NCI-H2171 (cell line): ENCODE measurements around the gene CEP57L1.
"Not testable (repeated sequence)": the region's sequence is repeated elsewhere in the genome, so short reads cannot be mapped to it uniquely, and the experiment has no call there.

ENCODE experiments used
- DNase-seq: peaks from one replicate; lab custom pipeline; 2025; lab: John Stamatoyannopoulos, UW

CEP57L1 gene

DNA sequence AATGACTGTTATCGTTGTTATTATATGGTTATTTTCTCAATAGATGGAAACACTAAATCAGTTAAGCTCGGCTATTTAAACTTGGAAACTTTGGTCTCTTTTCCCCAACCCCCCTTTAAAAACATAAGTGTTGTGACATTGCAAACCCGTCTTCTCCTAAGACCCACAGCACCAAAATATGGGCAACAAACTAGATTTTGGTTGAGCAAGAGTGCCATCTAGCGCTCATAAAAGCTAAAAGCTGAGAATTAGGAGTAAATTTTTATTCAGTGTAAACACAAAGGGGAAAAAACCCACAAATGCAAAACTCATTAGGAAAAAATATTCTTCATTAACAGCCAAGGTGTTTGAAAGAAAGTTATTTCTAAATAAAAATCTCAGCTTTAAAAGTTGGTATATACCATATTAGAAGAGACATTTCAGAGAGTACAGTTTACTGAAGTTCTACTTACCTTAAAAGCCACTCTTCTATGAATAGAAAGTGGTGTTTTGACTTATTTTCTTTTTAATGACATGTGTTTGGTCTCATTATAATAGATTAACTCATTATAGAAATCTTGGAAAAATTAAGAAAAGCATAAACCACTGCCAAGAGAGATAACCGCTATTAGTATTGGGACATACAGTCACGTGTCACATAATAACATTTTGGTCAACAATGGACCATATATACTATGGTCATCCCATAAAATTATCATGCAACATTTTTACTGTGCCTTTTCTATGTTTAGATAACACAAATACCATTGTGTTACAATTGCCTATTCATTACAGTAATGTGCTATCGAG is 21.8 kb upstream of the CEP57L1 start:
- DNase-seq = peak; percentile 55

DNA sequence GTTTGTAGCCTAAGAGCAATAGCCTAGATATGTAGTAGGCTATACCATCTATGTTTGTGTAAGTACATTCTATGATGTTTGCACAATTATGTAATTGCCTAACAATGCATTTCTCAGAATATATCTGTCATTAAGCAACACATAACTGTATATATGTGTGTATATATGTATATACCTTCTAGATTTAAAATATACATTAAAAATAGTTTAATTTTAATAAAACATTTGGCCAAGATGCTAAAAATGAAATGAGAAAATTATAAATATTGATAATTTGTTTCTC is 21.2 kb upstream of the CEP57L1 start:
- DNase-seq = no peak

- no peak for DNase-seq
Measured at GRCh38 chr6:109075934-109076333, 19.4 kb upstream of the CEP57L1 start.

- DNase-seq = no peak
Measured at GRCh38 chr6:109076377-109076776, 18.9 kb upstream of the CEP57L1 start.

DNA sequence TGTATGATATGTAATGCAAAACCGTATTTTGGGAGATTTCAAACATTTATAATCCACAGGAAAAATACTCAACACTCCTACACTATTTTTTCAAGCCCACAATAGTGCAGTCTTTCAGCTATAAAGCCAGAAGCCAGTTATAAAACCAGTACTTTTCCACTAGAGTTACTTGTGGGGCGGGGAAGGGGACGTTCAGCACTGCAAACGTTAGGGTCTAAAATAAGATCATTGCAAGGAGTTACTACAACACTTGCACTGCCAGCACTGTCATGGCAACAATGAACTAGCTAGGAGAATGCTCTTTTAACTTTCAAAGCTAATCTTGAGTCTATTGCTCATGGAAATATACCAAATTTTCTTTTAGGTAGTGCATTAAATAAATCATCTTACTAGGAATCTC is 15.3 kb upstream of the CEP57L1 start:
- DNase-seq = no peak

GRCh38 chr6:109081026-109081425 is 14.3 kb upstream of the CEP57L1 start:
- no peak for DNase-seq

DNA sequence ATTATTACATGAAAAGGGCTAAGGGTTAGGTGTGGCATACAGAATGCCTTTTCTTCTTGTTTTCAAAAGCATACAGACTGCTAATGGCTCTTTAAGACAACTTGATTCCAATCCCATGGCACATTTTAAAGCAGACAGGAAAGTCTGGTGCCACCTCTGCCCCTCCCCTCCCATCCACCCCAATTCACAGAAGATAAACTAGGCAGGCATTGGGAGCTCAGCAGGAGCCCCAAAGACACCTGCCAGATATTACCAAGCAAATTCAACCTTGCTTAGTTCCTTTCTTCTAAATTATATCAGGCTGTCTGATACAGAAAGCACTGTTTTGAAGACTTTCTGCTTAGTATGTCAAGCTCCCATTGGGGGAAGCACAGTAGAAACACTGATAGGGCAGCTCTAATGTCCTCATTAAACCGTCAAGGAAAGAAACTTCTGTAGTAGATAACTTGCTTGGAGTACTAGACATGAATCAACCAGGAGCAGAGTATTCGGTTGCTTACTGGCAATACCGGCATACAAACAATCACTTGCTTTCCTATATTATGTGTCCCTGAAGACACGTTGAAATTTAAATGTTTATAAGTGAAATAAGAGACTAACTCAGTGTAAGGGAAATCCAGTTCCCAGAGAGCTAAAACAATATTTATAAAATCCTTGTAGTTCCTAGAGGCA is 13.7 kb upstream of the CEP57L1 start:
- no peak for DNase-seq

DNA sequence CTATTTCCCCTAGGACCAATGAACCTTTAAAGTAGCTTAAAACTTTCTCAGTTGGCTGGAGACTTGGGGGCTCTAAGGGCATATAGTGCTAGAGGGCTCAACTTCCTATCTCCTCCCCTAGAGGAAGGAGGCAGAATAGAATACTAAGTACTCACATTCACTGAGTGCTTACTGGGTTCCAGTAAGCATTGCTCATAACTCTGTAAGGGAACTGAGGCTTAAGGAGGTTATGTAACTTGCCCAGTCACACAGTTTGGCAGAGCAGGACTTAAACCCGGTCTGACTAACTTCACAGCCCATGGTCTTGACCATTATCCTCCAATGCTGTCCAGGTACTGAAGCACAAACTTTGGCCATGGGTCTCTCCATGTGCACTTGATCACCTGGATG is 13.1 kb upstream of the CEP57L1 start:
- no peak for DNase-seq

DNA sequence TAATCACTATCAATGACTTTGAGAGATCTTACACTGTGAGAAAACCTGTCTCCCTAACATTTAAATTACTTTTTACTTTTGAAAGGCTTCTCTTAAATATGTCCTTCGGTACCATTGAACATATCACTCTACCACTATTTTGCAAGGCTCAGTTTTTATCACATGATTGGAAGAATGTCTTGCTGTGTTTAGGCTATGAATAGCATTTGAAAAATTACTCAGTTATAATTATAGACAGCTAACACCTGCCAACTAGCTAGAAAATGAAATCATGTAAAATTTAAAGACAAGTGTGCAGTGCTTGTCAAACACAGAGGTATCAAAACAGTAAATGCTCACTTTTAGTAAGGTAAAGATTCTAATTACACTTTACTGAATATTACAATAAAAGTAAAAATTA is 11.7 kb upstream of the CEP57L1 start:
- no peak for DNase-seq

GRCh38 chr6:109084146-109084545 is 11.2 kb upstream of the CEP57L1 start:
- not testable (repeated sequence) for DNase-seq

- DNase-seq = no peak
Measured at GRCh38 chr6:109087661-109088264, 7.5 kb upstream of the CEP57L1 start.

GRCh38 chr6:109088995-109089394 is 6.3 kb upstream of the CEP57L1 start:
- no peak for DNase-seq

- DNase-seq = no peak
Measured at GRCh38 chr6:109091314-109092024, 3.8 kb upstream of the CEP57L1 start.

DNA sequence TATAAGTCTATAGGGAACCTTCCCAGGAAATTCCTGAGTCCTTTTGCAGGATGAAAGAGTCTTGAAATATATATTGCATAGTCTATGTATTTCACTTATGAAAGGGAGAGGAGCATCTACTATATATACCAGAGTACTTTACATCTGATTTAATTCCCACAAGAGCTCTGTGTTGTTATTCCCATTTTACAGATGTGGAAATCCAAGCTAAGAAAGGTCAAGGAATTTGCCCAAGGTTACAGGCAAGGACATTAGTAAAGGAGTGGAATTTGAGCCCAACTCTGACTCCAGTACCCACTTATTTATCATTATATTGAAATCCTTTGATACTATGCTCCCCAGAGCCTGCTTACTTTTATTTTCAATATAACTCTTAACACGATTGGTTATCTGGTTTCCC is 3.2 kb upstream of the CEP57L1 start:
- DNase-seq = no peak

DNA sequence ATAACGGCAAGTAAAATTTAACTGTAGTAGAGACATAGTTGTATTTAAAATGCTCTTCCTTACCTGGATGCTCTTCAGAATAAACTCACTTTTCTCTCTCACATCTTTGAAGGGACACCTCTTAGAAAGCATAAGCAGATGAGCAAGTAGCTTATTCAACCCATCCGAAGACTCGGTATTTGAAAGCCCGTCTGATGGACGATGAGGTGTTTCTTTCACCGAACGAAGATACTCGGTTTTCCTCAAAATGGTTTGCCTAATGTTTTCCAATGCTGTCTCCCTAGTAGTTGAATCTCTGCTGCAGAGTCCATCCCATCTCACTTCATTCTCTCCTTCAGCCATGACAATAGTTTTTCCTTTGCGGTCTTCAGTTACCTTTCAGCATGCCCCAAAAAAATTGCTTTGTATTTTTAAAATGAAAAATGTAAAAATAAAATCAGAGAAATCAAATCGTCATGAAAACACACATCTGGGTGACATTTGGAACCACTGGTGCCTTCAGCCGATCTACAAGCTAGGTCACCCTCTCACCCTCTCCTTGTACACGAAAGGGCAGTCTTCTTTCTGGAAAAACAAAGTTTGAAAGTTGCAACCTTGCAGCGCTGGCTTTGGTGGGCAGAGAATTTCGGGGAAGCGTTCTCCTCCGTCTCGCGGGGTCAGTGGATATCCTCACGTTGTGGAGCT is 1.4 kb upstream of the CEP57L1 start:
- no peak for DNase-seq

GRCh38 chr6:109094416-109095035 is 781 bp upstream of the CEP57L1 start, which contains the start of gene SESN1:
TSS of gene SESN1 (minus strand) at chr6:109094846. CDS start at chr6:109094073, 773 bp downstream.
- DNase-seq = peak; percentile 98

- no peak for DNase-seq
Measured at GRCh38 chr6:109095835-109096084, 453 bp downstream of the CEP57L1 start.

- DNase-seq = no peak
Measured at GRCh38 chr6:109096208-109096607, 901 bp downstream of the CEP57L1 start.

- no peak for DNase-seq
Measured at GRCh38 chr6:109097661-109098060, 2.4 kb downstream of the CEP57L1 start.

DNA sequence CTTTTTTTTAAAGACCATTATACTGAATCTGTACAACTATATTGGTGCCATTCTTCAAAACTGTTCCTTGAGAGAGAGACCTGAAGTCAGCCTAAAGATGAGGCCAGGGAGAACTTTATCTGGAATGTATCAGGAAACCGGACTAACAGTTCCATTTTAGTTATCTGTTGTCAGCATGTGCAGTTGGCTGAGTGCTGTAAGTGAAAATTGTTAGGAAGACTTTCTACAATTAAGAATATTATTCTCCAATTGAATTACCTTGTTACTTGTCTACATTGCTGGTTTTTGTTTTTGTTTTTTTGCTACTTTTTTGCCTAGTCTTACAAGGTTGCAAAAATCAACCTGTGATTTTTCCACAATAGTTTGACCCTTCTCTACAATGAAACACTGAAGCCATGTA is 7.5 kb downstream of the CEP57L1 start:
- DNase-seq = no peak

GRCh38 chr6:109103942-109104341 is 8.6 kb downstream of the CEP57L1 start:
- no peak for DNase-seq

DNA sequence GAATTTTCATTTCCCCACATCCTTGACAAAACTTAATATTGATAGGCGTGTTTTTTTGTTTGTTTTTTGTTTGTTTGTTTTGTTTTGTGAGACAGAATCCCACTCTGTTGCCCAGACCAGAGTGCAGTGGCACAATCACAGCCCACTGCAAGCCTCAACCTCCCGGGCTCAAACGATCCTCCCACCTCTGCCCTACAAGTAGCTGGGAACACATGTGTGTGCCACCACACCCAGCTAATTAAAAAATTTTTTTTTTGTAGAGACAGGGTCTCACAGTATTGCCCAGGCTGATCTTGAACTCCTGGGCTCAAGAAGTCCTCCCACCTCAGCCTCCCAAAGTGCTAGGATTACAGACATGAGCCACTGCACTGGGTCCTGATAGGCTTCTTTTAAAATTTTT is 9.2 kb downstream of the CEP57L1 start:
- DNase-seq = no peak
